Spleen (tissue), 7 donors: Measurements from ENCODE around the gene ANXA11.

Source experiments
- POLR2A ChIP-seq, 3 donors: fragments of 450-650 bp; IDR thresholded peaks; one replicate each; pipeline ENCODE4 v1.5.1; 2017; ENCODE audit warnings: antibody characterized with exemption in 3 of 3, mild to moderate bottlenecking in 1 of 3
- POLR2AphosphoS5 ChIP-seq, 3 donors: sonication (generic); formaldehyde crosslinking; IDR thresholded peaks; one replicate each; pipeline ENCODE4 v1.5.1; 2017; ENCODE audit warnings: antibody characterized with exemption in 3 of 3
- TF ChIP-seq, protein P1 (sequence below), 11 experiments: fragments of 200-600 bp in 7 of 11; fragments of 450-650 bp in 4 of 11; sonication (generic) in 4 of 11; IDR thresholded peaks in 8 of 11; conservative IDR thresholded peaks in 3 of 11; 1 replicate in 7 of 11; 2 replicates in 4 of 11; pipeline versions ENCODE4 v1.4.0 to v1.8.0; 2016 to 2021; ENCODE audit warnings: antibody characterized with exemption in 11 of 11, inconsistent platforms in 4 of 11, mild to moderate bottlenecking in 1 of 11
- donor health status: DM: no; HTN: no; CAD: no; lungs with moderate emphysema.
- donor health status: DM: no; HTN: no; CAD: no.
- donor health status: DM: no; HTN: no; CAD: no.

DNA sequence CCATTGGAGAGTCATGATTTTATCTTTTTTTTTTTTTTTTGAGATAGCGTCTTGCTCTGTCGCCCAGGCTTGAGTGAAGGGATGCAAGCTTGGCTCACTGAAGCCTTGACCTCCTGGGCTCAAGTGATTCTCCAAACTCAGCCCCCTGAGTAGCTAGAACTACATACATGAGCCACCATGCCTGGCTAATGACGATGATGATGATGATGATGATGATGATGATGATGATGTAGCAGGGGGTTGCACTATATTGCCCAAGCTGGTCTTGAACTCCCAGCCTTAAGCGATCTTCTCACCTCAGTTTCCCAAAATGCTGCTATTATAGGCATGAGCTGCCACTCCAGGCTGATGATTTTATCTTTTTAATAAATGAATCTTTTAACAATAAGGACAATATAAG is 86.7 kb downstream of the ANXA11 start:
- TF ChIP-seq POLR2A (IDR thresholded peaks at IDR 0.05), result no peak
- TF ChIP-seq, protein P1, sequence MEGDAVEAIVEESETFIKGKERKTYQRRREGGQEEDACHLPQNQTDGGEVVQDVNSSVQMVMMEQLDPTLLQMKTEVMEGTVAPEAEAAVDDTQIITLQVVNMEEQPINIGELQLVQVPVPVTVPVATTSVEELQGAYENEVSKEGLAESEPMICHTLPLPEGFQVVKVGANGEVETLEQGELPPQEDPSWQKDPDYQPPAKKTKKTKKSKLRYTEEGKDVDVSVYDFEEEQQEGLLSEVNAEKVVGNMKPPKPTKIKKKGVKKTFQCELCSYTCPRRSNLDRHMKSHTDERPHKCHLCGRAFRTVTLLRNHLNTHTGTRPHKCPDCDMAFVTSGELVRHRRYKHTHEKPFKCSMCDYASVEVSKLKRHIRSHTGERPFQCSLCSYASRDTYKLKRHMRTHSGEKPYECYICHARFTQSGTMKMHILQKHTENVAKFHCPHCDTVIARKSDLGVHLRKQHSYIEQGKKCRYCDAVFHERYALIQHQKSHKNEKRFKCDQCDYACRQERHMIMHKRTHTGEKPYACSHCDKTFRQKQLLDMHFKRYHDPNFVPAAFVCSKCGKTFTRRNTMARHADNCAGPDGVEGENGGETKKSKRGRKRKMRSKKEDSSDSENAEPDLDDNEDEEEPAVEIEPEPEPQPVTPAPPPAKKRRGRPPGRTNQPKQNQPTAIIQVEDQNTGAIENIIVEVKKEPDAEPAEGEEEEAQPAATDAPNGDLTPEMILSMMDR (IDR thresholded peaks at IDR 0.05 in 8 of 11, conservative IDR thresholded peaks at IDR 0.05 in 3 of 11), result no peak
- TF ChIP-seq POLR2AphosphoS5 (IDR thresholded peaks at IDR 0.05), result no peak
